GM21360 (cell line): Measurements from ENCODE around the gene IL5RA.

Source experiments
- ATAC-seq: cut with Tn5 transposase; IDR thresholded peaks from one replicate; pipeline ENCODE4 v1.9.1; 2021; ENCODE audit warnings: mild to moderate bottlenecking, moderate library complexity; ENCODE audit not compliant: unreplicated experiment

Gene IL5RA, protein sequence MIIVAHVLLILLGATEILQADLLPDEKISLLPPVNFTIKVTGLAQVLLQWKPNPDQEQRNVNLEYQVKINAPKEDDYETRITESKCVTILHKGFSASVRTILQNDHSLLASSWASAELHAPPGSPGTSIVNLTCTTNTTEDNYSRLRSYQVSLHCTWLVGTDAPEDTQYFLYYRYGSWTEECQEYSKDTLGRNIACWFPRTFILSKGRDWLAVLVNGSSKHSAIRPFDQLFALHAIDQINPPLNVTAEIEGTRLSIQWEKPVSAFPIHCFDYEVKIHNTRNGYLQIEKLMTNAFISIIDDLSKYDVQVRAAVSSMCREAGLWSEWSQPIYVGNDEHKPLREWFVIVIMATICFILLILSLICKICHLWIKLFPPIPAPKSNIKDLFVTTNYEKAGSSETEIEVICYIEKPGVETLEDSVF

DNA sequence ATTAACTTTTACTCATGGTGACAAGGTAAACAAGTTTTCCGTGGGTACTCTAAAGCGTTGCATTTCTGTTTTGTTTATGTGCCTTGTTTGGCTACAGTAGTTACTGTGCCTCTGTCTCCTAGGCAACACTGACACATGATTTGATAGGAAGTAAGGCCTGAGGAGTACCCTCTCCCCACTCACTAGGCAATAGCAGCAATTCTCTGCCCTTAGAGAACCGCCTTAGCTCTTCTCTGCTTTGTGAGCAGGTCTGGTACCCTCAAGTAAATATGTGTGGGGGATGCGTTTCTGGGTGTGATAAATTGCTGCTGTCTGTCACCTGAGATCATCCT lies at the start of gene IL5RA:
Gene IL5RA, minus strand, starts transcription at position 76 of the 332 bp plus-strand sequence. CDS start 5,390 bp downstream, outside the sequence.
- ATAC-seq, result no peak

DNA sequence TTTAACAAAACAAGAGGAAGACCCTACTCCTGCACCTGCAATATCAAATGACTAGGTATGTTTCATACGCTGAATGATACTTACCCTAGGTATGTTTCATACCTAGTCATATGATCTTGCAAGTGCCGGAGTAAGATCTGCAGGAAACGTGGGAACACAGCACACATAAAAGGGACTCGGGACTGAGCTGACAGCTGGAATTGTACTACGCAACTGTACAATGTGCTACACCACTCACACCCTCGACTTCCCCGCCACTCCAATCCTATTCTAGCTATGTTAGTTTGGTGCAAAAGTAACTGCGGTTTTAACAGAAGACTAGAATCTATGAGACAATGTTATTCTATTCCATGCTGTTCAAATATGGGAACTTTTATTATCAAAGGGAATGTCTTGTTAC lies 47.3 kb upstream of the IL5RA start:
- ATAC-seq, result no peak

DNA sequence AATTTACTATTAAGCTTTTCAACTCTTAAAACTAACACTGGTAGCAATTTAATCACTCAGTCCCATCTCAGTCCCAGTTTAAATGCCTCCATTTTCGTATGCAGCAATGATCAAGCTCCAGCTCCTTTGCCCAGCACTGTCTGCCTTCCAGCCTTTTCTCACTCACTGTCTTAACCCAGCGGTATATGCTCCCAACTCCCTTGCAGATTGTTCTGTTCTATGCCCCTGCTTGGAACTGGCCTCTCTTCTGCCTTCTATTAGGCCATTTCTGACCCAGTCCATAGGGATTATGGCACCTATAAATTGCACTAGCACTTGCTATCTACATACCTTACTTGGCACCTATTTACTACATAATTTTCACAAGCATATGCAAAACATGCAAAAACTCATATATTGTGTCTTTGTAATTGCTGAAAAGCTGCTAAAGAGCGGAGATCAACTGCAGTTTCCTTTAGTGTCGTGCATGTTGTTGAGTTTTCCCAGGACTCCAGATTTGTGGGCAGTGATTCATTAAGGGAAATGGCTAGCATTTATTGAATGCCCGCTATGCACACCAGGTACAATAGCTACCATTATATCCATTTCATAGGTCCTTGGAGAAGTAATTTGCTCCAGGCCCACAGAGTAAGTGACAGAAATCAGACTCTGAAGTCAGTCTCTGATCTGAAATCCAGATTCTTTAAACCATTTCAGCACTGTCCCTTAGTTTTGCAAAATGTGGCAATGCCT lies 44.9 kb upstream of the IL5RA start:
- no peak for ATAC-seq

DNA sequence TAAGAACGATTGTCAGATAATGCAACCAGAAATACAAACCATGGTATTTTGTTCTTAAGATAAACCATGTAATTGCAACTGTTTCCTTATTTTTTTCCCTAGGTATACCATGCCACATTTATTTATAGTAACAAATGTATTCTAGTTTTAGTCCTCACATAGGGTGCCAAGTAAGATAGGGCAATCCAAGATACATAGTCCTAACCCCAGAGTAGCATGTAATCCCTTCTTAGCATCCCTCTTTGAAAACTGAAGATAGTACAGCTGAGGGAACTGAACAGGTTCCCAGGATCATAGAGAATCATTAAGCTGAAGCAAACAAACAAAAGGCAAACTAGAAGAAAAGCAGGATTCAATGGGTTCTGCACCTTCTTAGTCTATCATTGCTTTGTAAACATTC lies 41.3 kb upstream of the IL5RA start:
- ATAC-seq, result no peak

DNA sequence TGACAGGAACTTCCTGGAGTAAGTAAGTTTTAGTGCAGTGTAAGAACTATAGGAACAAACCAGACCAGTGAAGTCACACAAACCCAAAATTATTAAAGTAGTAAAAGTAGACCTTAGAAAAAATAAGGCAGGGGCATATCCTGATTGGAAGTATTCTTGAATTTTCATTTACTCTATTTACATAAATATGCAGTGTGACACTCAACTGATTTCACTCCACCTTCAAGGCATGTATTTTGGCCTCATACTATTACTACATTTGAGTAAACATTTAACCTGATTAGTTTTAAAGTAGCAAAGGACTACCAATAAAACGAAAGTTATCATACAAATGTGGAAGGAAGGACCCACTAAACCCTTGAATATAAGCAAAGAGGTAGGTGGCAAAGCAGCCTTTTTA lies 39.4 kb upstream of the IL5RA start:
- ATAC-seq, result no peak

DNA sequence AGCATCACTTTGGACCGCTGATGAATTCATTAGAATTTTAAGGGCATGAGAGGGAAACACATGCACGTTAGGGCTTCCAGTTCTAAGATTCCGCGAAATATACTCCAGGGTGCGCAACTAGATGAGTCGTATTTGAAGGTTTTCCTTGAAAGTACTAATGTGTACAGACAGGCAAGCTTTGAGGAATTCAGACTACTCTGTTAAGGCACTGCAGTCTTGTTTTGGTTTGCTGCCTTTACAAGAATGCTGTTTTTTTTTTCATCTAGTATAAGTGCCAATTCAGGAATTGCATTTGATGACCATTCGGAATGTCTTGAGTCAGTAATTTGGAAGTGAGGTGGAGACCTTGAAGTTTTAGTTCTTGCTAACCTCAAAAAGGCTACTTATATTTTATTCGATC lies 35.7 kb upstream of the IL5RA start:
- ATAC-seq, result no peak

DNA sequence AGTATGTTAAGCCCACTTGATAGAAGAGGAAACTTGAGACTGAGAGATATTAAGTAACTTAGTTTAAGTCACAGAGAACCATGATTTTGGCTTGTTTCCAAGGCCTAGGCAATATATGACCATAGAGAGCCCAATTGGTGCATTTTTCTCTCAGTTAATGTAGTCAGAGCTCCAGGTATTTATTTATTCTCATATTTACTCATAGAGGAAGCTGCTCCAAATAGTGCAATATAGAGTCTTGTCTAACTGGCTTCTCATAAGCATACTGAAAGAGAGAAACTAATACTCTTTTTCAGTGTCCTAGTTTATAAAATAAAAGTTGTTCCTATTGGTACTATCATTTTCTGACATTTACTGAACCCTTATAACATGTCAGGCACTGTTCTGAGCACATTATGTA lies 31.8 kb upstream of the IL5RA start:
- no peak for ATAC-seq

DNA sequence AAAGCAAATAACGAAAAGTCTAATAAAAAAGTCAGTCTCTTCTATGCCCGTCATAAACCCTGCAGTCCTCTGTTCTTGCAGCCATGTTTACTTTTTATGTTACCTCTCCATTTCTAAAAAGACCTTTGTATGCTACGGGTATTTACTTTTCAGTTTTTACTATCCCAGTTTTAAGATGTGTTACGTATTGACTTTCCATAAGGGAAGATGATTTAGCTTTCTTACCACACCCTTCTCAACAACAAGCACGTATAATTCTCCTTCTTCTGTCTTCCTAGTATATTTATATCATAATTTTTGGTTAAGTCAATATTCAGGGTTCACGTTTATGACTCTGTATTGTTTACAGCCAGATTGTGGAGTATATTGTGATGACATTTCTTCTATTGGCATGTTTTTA lies 27.4 kb upstream of the IL5RA start:
- ATAC-seq, result no peak

DNA sequence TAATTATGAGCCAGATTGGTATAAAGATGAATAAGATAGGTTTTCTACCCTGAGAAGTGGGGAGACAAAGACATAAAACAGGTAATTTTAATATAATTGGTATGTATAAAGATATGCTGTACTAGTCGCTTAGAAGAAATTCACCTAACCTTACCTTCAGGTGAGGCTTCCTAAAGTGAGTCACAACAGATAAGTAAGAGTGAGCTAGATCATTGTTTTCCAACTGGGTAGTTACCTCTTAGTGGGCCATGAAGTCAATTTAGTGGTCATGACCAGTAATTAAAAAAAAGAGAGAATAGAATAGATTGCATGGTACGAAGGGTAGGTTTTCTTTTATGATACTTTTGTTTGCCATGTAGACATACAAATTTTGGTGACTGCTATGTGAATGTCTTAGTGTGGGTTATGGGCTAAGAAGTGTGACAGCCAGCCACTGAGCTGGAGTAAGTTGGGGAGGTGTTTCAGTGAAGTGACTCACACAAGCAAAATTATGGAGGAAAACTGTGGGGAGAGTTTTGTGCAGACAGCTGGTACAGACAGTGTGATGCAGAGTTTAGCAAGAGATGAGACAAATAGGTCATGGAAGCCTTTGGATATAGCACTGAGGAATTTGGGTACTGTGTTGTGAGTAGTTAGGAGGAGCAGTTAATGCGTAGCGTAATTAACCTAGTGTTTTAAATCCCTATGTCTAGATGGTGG lies 24.7 kb upstream of the IL5RA start:
- ATAC-seq, result no peak

DNA sequence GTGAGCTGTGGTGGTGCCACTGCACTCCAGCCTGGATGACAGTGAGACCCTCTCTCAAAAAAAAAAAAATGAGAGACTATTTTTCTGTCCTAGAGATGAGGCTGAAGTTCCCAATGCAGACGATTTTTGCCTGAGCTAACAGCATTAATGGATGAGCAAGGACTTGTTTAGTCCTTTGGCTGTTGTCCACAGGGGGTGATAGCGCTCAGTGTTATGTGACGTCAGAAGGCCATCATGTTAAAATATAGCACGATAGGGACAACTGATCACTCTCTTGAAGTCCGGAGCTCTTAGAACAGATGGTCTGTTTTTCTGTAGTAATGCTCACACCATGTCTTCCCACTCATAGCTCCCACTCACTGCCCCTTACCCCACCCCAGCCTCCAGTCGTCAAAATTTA lies 23.3 kb upstream of the IL5RA start:
- ATAC-seq, result no peak

DNA sequence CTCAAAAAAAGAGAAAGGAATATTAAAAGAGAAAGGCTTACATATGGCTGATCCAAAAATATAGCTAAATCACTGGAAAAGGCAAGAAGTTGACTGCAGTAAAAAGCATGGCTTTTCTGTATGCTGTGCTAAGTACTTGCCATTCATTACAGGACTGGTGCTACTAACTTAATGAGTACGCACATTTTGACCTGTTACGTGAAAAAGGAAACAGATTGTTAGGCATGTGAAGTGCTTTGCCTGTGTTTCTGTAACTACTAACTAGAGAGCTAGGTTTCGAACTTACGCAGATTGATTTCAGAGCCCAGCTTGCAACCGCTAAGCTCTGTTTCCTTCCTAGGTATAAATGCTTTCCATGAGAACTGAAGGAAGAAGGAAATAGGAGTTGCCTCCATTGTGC lies 19.4 kb upstream of the IL5RA start:
- no peak for ATAC-seq

DNA sequence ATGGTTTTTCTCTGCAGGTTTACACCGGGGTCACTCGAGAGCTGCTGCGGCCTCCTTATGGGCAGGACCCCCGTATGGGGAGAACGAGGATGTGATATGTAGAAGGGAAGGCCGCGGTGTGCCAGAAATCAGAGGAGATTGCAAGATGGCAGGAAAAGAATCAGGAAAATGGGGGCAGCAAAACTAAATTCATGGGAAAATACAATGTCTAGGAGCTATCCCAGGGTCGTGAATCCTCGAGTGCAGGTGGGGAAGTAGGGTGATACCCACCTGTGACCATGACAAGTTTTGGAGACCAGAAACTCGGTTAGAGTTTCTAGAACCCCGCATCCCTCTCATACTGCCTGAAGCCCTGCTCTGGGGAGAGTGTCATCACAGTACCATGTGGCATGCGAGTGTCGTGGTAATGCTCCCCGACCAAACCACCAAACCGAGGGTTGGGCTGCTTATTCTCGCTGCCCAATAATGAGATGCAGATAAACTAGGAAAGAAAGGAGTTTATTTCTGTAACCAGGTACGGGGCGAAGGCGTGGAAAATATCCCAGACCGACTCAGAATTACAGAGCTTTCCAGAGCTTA lies 17.3 kb upstream of the IL5RA start:
- ATAC-seq, result no peak

DNA sequence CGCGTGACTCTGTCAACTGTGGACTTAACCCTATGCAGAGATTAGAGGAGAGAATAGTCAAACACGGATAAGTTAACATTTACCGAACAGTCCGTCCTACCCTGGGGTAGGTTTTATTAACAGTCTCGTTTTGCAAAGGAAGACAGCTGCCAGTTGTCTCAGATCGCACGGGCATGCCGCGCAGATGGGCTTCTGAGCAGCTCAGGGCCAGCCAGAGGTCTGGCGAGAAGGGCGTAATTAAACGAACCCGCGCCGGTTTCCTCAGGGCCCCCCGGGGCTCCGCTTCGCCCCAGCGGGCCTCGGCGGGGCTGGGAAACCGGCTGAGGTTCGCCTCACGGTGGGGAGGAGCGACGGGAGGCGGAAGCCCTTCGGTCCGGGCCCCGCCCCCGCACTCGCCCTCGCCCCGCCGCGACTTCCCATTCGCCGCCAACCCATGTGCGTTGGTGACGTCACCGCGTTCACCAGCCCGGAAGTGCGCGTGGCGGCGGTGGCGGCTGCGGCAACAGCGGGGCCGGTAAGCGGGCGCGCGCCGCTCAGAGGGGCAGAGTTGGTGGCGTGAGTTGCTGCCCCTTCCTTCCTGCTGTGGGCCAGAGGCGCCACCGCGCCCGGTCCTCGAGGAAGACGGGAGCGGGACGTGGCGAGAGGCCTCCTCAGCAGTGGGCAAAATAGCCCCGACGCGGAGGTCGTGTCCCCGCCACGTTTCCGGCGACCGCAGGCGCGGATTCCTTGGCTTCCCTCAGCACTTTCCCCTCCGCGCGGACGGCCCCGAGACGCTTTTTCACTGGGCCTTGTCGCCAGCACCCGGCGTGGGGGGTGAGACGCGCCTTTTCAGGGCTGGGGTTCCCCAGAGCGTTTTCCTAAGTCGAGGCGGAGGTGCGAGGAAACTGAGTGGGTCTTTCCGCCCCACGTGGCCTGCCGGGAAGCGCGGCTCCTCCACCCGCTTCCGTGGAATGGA lies 16.6 kb upstream of the IL5RA start, which contains the start of gene TRNT1:
Gene TRNT1, plus strand, starts transcription at position 464 of the 955 bp plus-strand sequence. CDS start 2,101 bp downstream, outside the sequence.
- peak; percentile 96 for ATAC-seq

DNA sequence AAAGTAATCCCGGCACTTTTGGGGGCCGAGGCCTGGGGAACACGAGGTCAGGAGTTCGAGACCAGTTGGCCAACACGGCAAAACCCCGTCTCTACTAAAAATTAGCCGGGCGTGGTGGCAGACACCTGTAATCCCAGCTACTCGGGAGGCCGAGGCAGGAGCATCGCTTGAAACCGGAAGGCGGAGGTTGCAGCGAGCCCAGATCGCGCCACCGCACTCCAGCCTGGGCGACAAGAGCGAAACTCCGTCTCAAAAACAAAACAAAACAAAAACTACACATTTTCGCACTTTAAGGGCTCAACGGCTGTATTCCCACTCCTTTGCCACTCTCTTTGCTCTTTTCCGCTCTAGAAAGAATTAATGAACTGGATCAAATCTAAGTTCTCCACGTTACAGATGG lies 15.8 kb upstream of the IL5RA start:
- ATAC-seq, result no peak

DNA sequence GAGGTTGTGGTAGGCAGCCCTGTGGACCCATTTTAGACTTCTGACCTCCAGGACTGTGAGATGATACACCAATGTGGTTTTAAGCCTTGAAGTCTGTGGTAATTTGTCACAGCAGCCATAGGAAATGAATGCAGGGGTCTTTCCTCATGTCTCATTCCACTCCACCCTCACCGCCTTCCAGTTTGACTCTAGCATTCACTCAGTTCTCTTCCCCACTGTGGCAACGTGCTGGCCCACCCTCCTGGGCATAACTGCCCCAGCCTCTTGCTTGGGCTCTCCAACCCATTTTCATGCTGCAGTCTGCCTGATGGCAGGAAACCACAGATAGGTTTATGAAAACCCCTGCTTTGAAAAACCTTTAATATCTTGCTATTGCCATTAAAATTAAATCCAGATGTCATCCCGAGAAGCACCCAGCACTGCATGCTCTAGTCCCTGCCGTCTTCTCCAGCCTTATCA lies 9.2 kb upstream of the IL5RA start:
- no peak for ATAC-seq

DNA sequence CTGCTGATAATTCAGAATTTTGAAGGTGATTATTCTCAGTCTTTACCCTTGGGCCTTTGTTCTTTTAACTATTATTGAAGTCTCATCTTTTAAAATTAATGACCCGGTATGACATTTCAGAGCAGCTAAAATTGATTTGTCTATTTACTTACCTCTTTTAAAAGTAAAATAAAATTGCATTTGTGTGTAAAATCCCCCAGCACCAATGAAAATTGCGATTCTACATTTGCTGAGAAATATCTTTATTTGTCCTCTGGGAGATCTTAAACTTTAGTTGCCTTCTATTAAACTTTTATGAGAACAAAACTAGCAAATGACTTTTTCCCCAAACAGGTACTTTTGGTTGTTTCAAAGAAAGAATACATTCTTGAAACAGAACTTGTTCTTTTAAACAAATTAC lies 7.5 kb upstream of the IL5RA start:
- no peak for ATAC-seq

DNA sequence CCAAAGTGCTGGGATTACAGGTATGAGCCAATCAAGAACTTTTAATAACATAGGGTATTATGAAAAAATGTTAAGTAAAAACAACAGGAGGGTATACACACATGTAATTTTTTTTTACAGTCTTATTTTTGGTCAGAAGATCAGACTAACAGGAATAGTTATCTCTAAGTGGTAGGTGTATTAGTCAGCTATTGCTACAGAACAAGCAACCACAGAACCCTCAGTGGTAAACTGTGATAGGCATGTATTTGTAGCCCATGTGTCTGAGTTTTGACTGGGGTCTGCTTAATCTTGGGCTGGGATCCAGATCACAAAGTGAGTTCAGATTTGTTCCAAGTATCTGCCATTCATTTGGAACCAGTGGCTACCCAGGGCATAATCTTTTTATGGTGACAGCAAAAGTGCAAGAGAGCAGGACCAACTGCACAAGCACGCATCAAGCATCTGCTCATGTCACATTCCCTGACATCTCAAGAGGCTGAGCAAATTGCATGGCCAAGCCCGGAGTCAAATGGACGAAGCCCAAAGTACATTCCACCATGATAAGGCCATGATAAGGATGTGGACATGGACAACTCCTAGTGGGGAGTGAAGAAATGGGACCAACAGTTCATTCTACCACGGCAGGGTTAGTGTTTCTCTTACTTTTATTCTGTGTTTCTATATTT lies 3.0 kb upstream of the IL5RA start:
- no peak for ATAC-seq

DNA sequence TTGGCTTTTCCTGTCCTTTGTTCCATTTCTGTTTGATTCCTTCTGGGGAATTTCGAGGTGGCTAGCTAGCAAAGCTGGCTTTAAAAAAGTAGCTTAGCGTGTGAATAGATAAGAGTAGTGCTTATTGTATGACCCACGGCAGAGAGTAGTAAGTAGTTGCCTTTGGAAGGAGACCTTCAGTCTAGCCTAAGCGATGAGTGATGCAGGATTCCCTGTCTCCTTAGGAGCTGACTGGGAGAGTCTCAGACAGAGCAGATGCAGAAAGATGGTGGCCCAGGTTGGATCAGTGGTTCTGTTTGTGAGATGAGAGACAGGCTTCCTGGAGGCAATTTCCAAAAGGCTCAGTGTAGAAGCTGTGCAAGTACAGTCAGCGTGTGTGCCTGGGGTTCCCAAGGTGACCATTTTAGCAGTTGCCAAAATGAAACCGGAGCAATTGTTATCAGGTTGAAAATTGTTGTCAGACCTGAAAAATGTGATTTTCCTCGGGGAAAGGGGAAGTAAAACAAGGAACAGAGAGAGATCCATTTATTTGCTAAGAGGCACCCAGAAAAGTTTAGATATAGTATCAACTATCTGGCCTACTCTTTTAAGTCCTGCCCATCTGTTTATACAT lies 681 bp upstream of the IL5RA start:
- no peak for ATAC-seq
